SK-N-SH (cell line): Measurements from ENCODE around the gene LCE2B. TPM values are rescaled to one million over a fixed set of nuclear protein-coding genes. Genes with fewer than 3 reads are reported as not detected.

ENCODE experiments used
- CTCF ChIA-PET: fragments of 300-600, 350-600 bp; formaldehyde crosslinking; extraction: SDS; loops from one replicate; lab custom pipeline; 2021; lab: Yijun Ruan, JAX
- POLR2A ChIA-PET: fragments of 350-600 bp; sonication (Branson Sonifier 250); formaldehyde crosslinking; extraction: SDS; loops from one replicate; lab custom pipeline; 2020; ENCODE audit warnings: antibody characterized with exemption, inconsistent platforms; lab: Yijun Ruan, JAX
- DNase-seq: peaks from one replicate; pipeline ENCODE4 v3.0.0; 2012
- H2AFZ ChIP-seq: fragments of 200-600 bp; sonication (generic); 2 replicates; pipeline ENCODE4 v1.8.1; 2016; ENCODE audit warnings: antibody characterized with exemption, mild to moderate bottlenecking, low read depth
- H3F3A ChIP-seq: fragments of 200-600 bp; sonication (generic); replicated peaks from 2 replicates; pipeline ENCODE3; 2016; ENCODE audit warnings: antibody characterized with exemption, mild to moderate bottlenecking; ENCODE audit not compliant: insufficient read depth
- H3K27ac ChIP-seq, 2 experiments: fragments of 200-500 bp in 1 of 2; fragments of 200-600 bp in 1 of 2; sonication (Bioruptor generic) in 1 of 2; sonication (generic), shearing (Covaris generic) in 1 of 2; 2 replicates each; pipeline versions ENCODE4 v1.5.1 to v1.6.1; 2014 to 2016; ENCODE audit warnings: low read depth in 2 of 2, inconsistent platforms in 1 of 2, low read length in 1 of 2, mild to moderate bottlenecking in 1 of 2, mixed read lengths in 1 of 2
- H3K27me3 ChIP-seq: fragments of 200-600 bp; sonication (generic), shearing (Covaris generic); 2 replicates; pipeline ENCODE4 v1.6.1; 2016; ENCODE audit warnings: mixed run types; ENCODE audit not compliant: insufficient read depth
- H3K36me3 ChIP-seq, 2 experiments: fragments of 200-500 bp in 1 of 2; fragments of 200-600 bp in 1 of 2; sonication (Bioruptor generic) in 1 of 2; sonication (generic) in 1 of 2; replicated peaks in 1 of 2; 2 replicates each; pipeline versions ENCODE3 to v1.5.1; 2014 to 2016; ENCODE audit warnings: low read length in 1 of 2, mild to moderate bottlenecking in 1 of 2; ENCODE audit not compliant: insufficient read depth in 2 of 2, control insufficient read depth in 1 of 2
- H3K4me1 ChIP-seq, 2 experiments: fragments of 200-500 bp in 1 of 2; fragments of 200-600 bp in 1 of 2; sonication (Bioruptor generic) in 1 of 2; sonication (generic), shearing (Covaris generic) in 1 of 2; 2 replicates each; pipeline versions ENCODE4 v1.5.1 to v1.6.1; 2014 to 2016; ENCODE audit warnings: low read depth in 1 of 2, low read length in 1 of 2, mixed run types in 1 of 2; ENCODE audit not compliant: insufficient read depth in 2 of 2, control insufficient read depth in 1 of 2
- H3K4me2 ChIP-seq: fragments of 200-600 bp; sonication (generic), shearing (Covaris generic); 2 replicates; pipeline ENCODE4 v1.6.1; 2017; ENCODE audit warnings: mixed run types
- H3K4me3 ChIP-seq, 2 experiments: fragments of 200-500 bp in 1 of 2; fragments of 200-600 bp in 1 of 2; sonication (Bioruptor generic) in 1 of 2; sonication (generic), shearing (Covaris generic) in 1 of 2; 2 replicates each; pipeline versions ENCODE4 v1.5.1 to v1.8.1; 2014 to 2016; ENCODE audit warnings: low read depth in 2 of 2, inconsistent platforms in 1 of 2, low read length in 1 of 2, mild to moderate bottlenecking in 1 of 2, mixed read lengths in 1 of 2, moderate library complexity in 1 of 2
- H3K79me2 ChIP-seq: fragments of 200-600 bp; sonication (generic); 2 replicates; pipeline ENCODE4 v1.8.1; 2017; ENCODE audit warnings: mild to moderate bottlenecking; ENCODE audit not compliant: insufficient read depth
- H3K9ac ChIP-seq: fragments of 200-600 bp; sonication (generic); 2 replicates; pipeline ENCODE4 v1.6.1; 2017; ENCODE audit warnings: mixed run types
- H3K9me2 ChIP-seq: fragments of 200-600 bp; sonication (generic); 2 replicates; pipeline ENCODE4 v1.6.1; 2017; ENCODE audit warnings: mixed run types
- H3K9me3 ChIP-seq: fragments of 200-600 bp; sonication (generic); 2 replicates; pipeline ENCODE4 v1.6.1; 2017; ENCODE audit warnings: mixed run types, mild to moderate bottlenecking, moderate library complexity
- H4K20me1 ChIP-seq: fragments of 200-600 bp; sonication (generic); 2 replicates; pipeline ENCODE4 v1.6.1; 2017; ENCODE audit warnings: mild to moderate bottlenecking, mixed run types; ENCODE audit not compliant: insufficient read depth
- EP300 ChIP-seq, 2 experiments: IDR thresholded peaks; 2 replicates each; pipeline versions ENCODE4 v1.4.0 to v1.6.1; 2012; ENCODE audit warnings: borderline replicate concordance in 1 of 2, low read depth in 1 of 2, low read length in 1 of 2
- FOSL2 ChIP-seq: IDR thresholded peaks from 2 replicates; pipeline ENCODE4 v1.4.0; 2012; ENCODE audit warnings: low read depth, mild to moderate bottlenecking, moderate library complexity, borderline replicate concordance
- GABPA ChIP-seq: IDR thresholded peaks from 2 replicates; pipeline ENCODE4 v1.4.0; 2012; ENCODE audit warnings: low read depth, mild to moderate bottlenecking
- JUND ChIP-seq: IDR thresholded peaks from 2 replicates; pipeline ENCODE4 v1.4.0; 2012
- MAX ChIP-seq: IDR thresholded peaks from 2 replicates; pipeline ENCODE4 v1.4.0; 2012; ENCODE audit warnings: low read depth
- MEF2A ChIP-seq: IDR thresholded peaks from 2 replicates; pipeline ENCODE4 v1.4.0; 2012; ENCODE audit warnings: low read depth, borderline replicate concordance
- NFIC ChIP-seq: IDR thresholded peaks from 2 replicates; pipeline ENCODE4 v1.4.0; 2012; ENCODE audit warnings: borderline replicate concordance
- POLR2AphosphoS5 ChIP-seq: IDR thresholded peaks from 2 replicates; pipeline ENCODE4 v1.6.1; 2012; ENCODE audit warnings: low read depth, low read length
- RAD21 ChIP-seq: IDR thresholded peaks from 2 replicates; pipeline ENCODE4 v1.6.1; 2012; ENCODE audit warnings: mild to moderate bottlenecking, low read length
- RCOR1 ChIP-seq: fragments of 150-350 bp; IDR thresholded peaks from 2 replicates; pipeline ENCODE4 v1.6.1; 2017; ENCODE audit warnings: antibody characterized with exemption, low read length
- REST ChIP-seq: IDR thresholded peaks from 2 replicates; pipeline ENCODE4 v1.6.1; 2012; ENCODE audit warnings: mild to moderate bottlenecking, low read depth, low read length, moderate library complexity
- RXRA ChIP-seq: IDR thresholded peaks from 2 replicates; pipeline ENCODE4 v1.4.0; 2012; ENCODE audit warnings: low read depth, mild to moderate bottlenecking, borderline replicate concordance
- SIN3A ChIP-seq: IDR thresholded peaks from 2 replicates; pipeline ENCODE4 v1.6.1; 2012; ENCODE audit warnings: low read depth, mild to moderate bottlenecking, low read length, moderate library complexity, borderline replicate concordance
- TAF1 ChIP-seq: IDR thresholded peaks from 2 replicates; pipeline ENCODE4 v1.6.1; 2012; ENCODE audit warnings: low read depth, mild to moderate bottlenecking, low read length, moderate library complexity, borderline replicate concordance
- TEAD4 ChIP-seq: IDR thresholded peaks from 2 replicates; pipeline ENCODE4 v1.4.0; 2012; ENCODE audit warnings: mild to moderate bottlenecking, borderline replicate concordance; ENCODE audit not compliant: insufficient read depth
- USF2 ChIP-seq: fragments of 150-350 bp; IDR thresholded peaks from 2 replicates; pipeline ENCODE4 v1.6.1; 2017; ENCODE audit warnings: antibody characterized with exemption, low read length, low read depth, borderline replicate concordance
- YY1 ChIP-seq: IDR thresholded peaks from 2 replicates; pipeline ENCODE4 v1.4.0; 2012; ENCODE audit warnings: low read depth, mild to moderate bottlenecking
- ZBTB33 ChIP-seq: IDR thresholded peaks from 2 replicates; pipeline ENCODE4 v1.4.0; 2012; ENCODE audit warnings: low read depth, borderline replicate concordance
- polyA plus RNA-seq, 3 experiments: library from polyadenylated mRNA; depleted of rRNA; stranded (reverse); fragments of >200 nt; gene quantifications; 2 replicates each; pipeline ENCODE4 v1.2.3, GENCODE V29; 2012

Gene LCE2B
- polyA plus RNA-seq, 1 of the 3 experiments (the other 2 are of a cell fraction), result not detected

- CTCF ChIA-PET, result no interaction called here
These were observed 32.3 kb downstream of the LCE2B start for GRCh38 chr1:152718238-152718637.

GRCh38 chr1:152725261-152725660, 39.3 kb downstream of the LCE2B start:
- Histone ChIP-seq H3K9me3 (no peaks in the 10 kb centered on the region), H4K20me1 (no peaks in the 10 kb centered on the region), H3K9me2 (no peaks in the 10 kb centered on the region), H3K79me2 (no peaks in the 10 kb centered on the region), H3K27me3 (peaks cover 16% of the 10 kb centered on the region; the same call in 1 of the 2 replicates), H3K4me2 (no peak overlapping the region), H3K9ac (no peak overlapping the region), H3F3A (no peaks in the 10 kb centered on the region), H3K27ac (no peak overlapping the region), H2AFZ (no peak overlapping the region), H3K4me1 (no peaks in the 10 kb centered on the region), H3K4me3 (no peak overlapping the region), H3K36me3 (no peaks in the 10 kb centered on the region)
- POLR2A ChIA-PET, result no interaction called here
- DNase-seq, result no peak
- CTCF ChIA-PET, result no interaction called here
- TF ChIP-seq POLR2AphosphoS5 (no peak), YY1 (no peak), FOSL2 (no peak), NFIC (no peak), TEAD4 (no peak), REST (no peak), ZBTB33 (no peak), RCOR1 (no peak), JUND (no peak)

More at GRCh38 chr1:152718238-152718637, 32.3 kb downstream of the LCE2B start:
- no peaks in the 10 kb centered on the region for H3K79me2 ChIP-seq
- DNase-seq, result no peak
- no peak for TF ChIP-seq MAX
- no peak for TF ChIP-seq RXRA
- TF ChIP-seq GABPA, result no peak
- no peak for TF ChIP-seq TAF1
- no peak for TF ChIP-seq SIN3A
- no peak for TF ChIP-seq USF2
- TF ChIP-seq EP300 (IDR thresholded peaks at IDR 0.05; ENCODE audit: borderline replicate concordance in 1 of 2, low read depth in 1 of 2, low read length in 1 of 2), result no peak
- no peak for TF ChIP-seq RCOR1
- no peak for TF ChIP-seq ZBTB33
- no peak for TF ChIP-seq MEF2A
- no peak for TF ChIP-seq RAD21
- TF ChIP-seq NFIC, result no peak
- TF ChIP-seq YY1, result no peak
- TF ChIP-seq, all 33 proteins: peak for 0
- Histone ChIP-seq H3K4me1 (no peaks in the 10 kb centered on the region), H3K9ac (no peak overlapping the region), H3K9me2 (no peaks in the 10 kb centered on the region), H4K20me1 (no peaks in the 10 kb centered on the region), H2AFZ (no peak overlapping the region), H3K36me3 (no peaks in the 10 kb centered on the region), H3K27me3 (0 out of 2 replicates have a peak, but pooled peaks cover 4% of the 10 kb centered on the region), H3K4me3 (no peak overlapping the region), H3F3A (no peaks in the 10 kb centered on the region), H3K4me2 (no peak overlapping the region), H3K27ac (no peak overlapping the region), H3K9me3 (no peaks in the 10 kb centered on the region)
- POLR2A ChIA-PET, result no interaction called here
